A673 (cell line): Measurements from ENCODE around the gene CCBE1. TPM values are rescaled to one million over a fixed set of nuclear protein-coding genes. Genes with fewer than 3 reads are reported as not detected.

Source experiments
- BruUV-seq: library from RNA; stranded (reverse); fragments of 400-500 nt; replicated peaks from 2 replicates; lab custom pipeline; 2021; lab: Mats Ljungman, UMichigan
- CTCF ChIA-PET: fragments of 300-600 bp; sonication (Branson Sonifier 250); formaldehyde crosslinking; loops from one replicate; lab custom pipeline; 2022; ENCODE audit warnings: antibody characterized with exemption; lab: Charles Lee
- POLR2A ChIA-PET: fragments of 300-600 bp; sonication (Branson Sonifier 250); formaldehyde crosslinking; loops from one replicate; lab custom pipeline; 2022; ENCODE audit warnings: antibody characterized with exemption; ENCODE audit not compliant: low non-redundant PET; lab: Charles Lee
- DNase-seq: peaks from one replicate; pipeline ENCODE4 v3.0.0-alpha.2; 2015; ENCODE audit warnings: low spot score
- H3K27ac ChIP-seq: fragments of 200-600 bp; sonication (generic); 2 replicates; pipeline ENCODE4 v1.5.1; 2016; ENCODE audit warnings: mixed run types, low read depth, mild to moderate bottlenecking, mixed read lengths, antibody characterized with exemption, low read length; ENCODE audit not compliant: poor library complexity, severe bottlenecking
- H3K27me3 ChIP-seq: fragments of 200-600 bp; sonication (generic); replicated peaks from 2 replicates; pipeline ENCODE4 v1.6.1; 2017; ENCODE audit warnings: mixed run types, low read depth, mild to moderate bottlenecking, mixed read lengths, antibody characterized with exemption, low read length; ENCODE audit not compliant: insufficient read depth, poor library complexity
- H3K36me3 ChIP-seq: fragments of 200-600 bp; sonication (generic); 2 replicates; pipeline ENCODE4 v1.6.1; 2016; ENCODE audit warnings: mixed run types, mild to moderate bottlenecking, mixed read lengths, antibody characterized with exemption, low read length; ENCODE audit not compliant: insufficient read depth, poor library complexity, severe bottlenecking
- H3K4me1 ChIP-seq: fragments of 200-600 bp; sonication (generic); 2 replicates; pipeline ENCODE4 v1.6.1; 2017; ENCODE audit warnings: mixed run types, mild to moderate bottlenecking, mixed read lengths, antibody characterized with exemption, low read length; ENCODE audit not compliant: insufficient read depth, poor library complexity, severe bottlenecking
- H3K4me3 ChIP-seq: fragments of 200-600 bp; sonication (generic); 2 replicates; pipeline ENCODE4 v1.5.1; 2016; ENCODE audit warnings: low read depth, mixed run types, mild to moderate bottlenecking, mixed read lengths, low read length; ENCODE audit not compliant: poor library complexity, severe bottlenecking
- H3K9me3 ChIP-seq: fragments of 200-600 bp; sonication (generic); 2 replicates; pipeline ENCODE4 v1.6.1; 2016; ENCODE audit warnings: mixed run types, low read depth, mild to moderate bottlenecking, mixed read lengths, antibody characterized with exemption, low read length; ENCODE audit not compliant: poor library complexity, severe bottlenecking
- EZH2 ChIP-seq: fragments of 200-600 bp; sonication (generic); IDR thresholded peaks from 2 replicates; pipeline ENCODE4 v1.6.1; 2017; ENCODE audit warnings: borderline replicate concordance, low read depth, mild to moderate bottlenecking, mixed read lengths, antibody characterized with exemption, low read length; ENCODE audit not compliant: poor library complexity, severe bottlenecking
- intact Hi-C: fragments of 100-400 bp; cut with micrococcal nuclease; formaldehyde crosslinking; loops from one replicate; pipeline ENCODE4 v1.10.0; 2022; ENCODE audit not compliant: unreplicated experiment
- total RNA-seq: library from RNA; stranded (reverse); gene quantifications from 2 replicates; pipeline ENCODE4 v1.2.3, GENCODE V29; 2021
- TF ChIP-seq, protein P1 (sequence below): fragments of 300-800, 200-600 bp; sonication (generic); conservative IDR thresholded peaks from 2 replicates; pipeline ENCODE4 v1.5.1; 2017; ENCODE audit warnings: low read depth, mild to moderate bottlenecking, antibody characterized with exemption, low read length, moderate library complexity, mixed read lengths

CCBE1 gene
- total RNA-seq, 1 experiment from 2014 or later: not detected

- ChIA-PET CTCF (no interaction called here), POLR2A (no interaction called here)
- intact Hi-C loops: no loop called here
- Histone ChIP-seq H3K27me3 (no peaks in the 10 kb centered on the region), H3K36me3 (no peaks in the 10 kb centered on the region), H3K4me1 (peaks cover 6% of the 10 kb centered on the region), H3K9me3 (no peaks in the 10 kb centered on the region), H3K27ac (no peak overlapping the region), H3K4me3 (no peak overlapping the region)
- no TSS peak for BruUV-seq
- DNase-seq: no peak
- TF ChIP-seq, protein P1, sequence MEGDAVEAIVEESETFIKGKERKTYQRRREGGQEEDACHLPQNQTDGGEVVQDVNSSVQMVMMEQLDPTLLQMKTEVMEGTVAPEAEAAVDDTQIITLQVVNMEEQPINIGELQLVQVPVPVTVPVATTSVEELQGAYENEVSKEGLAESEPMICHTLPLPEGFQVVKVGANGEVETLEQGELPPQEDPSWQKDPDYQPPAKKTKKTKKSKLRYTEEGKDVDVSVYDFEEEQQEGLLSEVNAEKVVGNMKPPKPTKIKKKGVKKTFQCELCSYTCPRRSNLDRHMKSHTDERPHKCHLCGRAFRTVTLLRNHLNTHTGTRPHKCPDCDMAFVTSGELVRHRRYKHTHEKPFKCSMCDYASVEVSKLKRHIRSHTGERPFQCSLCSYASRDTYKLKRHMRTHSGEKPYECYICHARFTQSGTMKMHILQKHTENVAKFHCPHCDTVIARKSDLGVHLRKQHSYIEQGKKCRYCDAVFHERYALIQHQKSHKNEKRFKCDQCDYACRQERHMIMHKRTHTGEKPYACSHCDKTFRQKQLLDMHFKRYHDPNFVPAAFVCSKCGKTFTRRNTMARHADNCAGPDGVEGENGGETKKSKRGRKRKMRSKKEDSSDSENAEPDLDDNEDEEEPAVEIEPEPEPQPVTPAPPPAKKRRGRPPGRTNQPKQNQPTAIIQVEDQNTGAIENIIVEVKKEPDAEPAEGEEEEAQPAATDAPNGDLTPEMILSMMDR: no peak
- TF ChIP-seq EZH2: no peak
Measured at GRCh38 chr18:59416818-59417217, 280.4 kb downstream of the CCBE1 start.

GRCh38 chr18:59414111-59414653, 283.0 kb downstream of the CCBE1 start:
- H3K9me3 ChIP-seq: no peaks in the 10 kb centered on the region
- H3K27me3 ChIP-seq: no peaks in the 10 kb centered on the region
- H3K36me3 ChIP-seq: no peaks in the 10 kb centered on the region
- ChIA-PET CTCF (no interaction called here), POLR2A (no interaction called here)
- BruUV-seq: no TSS peak
- intact Hi-C loops: no loop called here
- no peak overlapping the region for H3K4me3 ChIP-seq
- H3K4me1 ChIP-seq: peaks cover 2% of the 10 kb centered on the region
- H3K27ac ChIP-seq: no peak overlapping the region
- no peak for TF ChIP-seq EZH2
- TF ChIP-seq, protein P1: no peak
- DNase-seq: no peak

DNA sequence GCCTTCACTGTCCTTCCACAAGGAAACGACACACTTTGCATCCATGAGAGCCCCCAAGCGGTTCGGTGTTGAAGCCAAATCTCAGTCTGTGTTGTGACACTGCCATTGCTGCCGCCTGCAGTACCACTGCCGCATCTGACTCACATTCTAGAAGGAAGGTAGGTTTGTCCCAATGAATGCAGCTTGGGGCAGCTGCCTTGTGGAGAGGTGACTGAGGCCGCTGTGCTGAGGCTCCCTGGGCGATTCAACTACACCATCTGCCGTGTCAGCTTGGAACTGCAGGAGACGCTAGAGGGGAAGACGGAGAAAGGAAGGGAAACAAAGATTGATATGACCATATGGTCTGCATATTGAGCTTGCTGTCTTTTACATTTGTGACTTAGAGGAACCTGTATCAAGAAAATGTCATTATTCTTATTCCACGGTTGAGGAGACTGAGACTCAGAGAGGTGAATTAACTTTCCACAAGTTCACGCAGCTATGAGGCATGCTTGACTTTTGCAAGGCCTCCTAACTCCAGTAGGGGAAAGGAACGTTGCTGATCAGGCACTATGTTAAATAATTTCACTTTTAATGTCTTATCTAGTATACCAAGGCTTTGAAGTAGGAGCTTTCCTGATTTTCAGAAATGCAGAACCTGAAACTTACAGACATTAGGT, 294.7 kb downstream of the CCBE1 start:
- no TSS peak for BruUV-seq
- CTCF ChIA-PET: interaction anchor here (0.5 to 2.7 kb wide), 17 partner anchors 11 to 634 kb away, joined by 3 to 87 read pairs (median 4); partner anchors contain the start of gene GRP
- no peak overlapping the region for H3K27ac ChIP-seq
- H3K27me3 ChIP-seq: no peaks in the 10 kb centered on the region
- no peaks in the 10 kb centered on the region for H3K9me3 ChIP-seq
- POLR2A ChIA-PET: interaction anchor here (0.5 kb wide), 1 partner anchor 182 kb away, joined by 12 read pairs; the partner anchor contains the start of gene GRP
- H3K36me3 ChIP-seq: no peaks in the 10 kb centered on the region
- DNase-seq: peak; percentile 96
- H3K4me1 ChIP-seq: no peaks in the 10 kb centered on the region
- intact Hi-C loops: loop anchor here (2.0 to 5.0 kb wide), 6 partner anchors 94 to 634 kb away; no protein-coding TSS in a partner anchor
- no peak overlapping the region for H3K4me3 ChIP-seq
- no peak for TF ChIP-seq EZH2
- TF ChIP-seq, protein P1: peak; percentile 99
